ENCODE results near the gene REEP5. TPM values are rescaled to one million over a fixed set of nuclear protein-coding genes. Genes with fewer than 3 reads are reported as not detected.

Gene REEP5
- polyA plus RNA-seq, 1 donor (not counting 4 experiments of a cell fraction or from before 2014, with no cell fraction given) = 298 TPM

DNA sequence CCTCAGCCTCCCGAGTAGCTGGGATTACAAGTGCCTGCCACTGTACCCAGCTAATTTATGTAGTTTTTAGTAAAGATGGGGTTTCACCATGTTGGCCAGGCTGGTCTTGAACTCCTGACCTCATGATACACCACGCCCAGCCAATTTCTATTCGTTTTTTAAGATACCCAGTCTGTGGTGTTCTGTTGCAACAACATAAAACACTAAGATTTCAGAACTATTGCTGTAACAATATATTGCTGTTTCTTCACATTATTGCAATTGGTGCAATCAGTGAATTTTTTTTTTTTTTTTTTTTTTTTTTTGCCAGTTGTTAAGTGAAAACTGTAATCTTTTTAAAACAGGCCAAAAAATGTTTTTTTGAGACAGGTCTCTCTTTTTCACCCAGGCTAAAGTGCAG, 51.1 kb downstream of the REEP5 start:
- H3K9me3 ChIP-seq (ENCODE audit: control insufficient read depth, low read depth, low read length) = no peaks in the 10 kb centered on the region
- no peak for FAIRE-seq
- dilution Hi-C loops (cut with MboI; ENCODE audit: extremely low pct_ligation_motif_present, low sequenced_read_pairs) = no loop called here
- no peak overlapping the region for H3K27ac ChIP-seq (ENCODE audit: control insufficient read depth, insufficient read depth, low read length)
- H3K27me3 ChIP-seq (ENCODE audit: control insufficient read depth, extremely low read depth, insufficient read depth, low read length) = no peaks in the 10 kb centered on the region
- H3K9ac ChIP-seq (ENCODE audit: control insufficient read depth, extremely low read depth, insufficient read depth, low read length) = no peak overlapping the region
- H3K4me2 ChIP-seq (ENCODE audit: control insufficient read depth, extremely low read depth, insufficient read depth, low read depth, low read length) = no peak overlapping the region
- no peaks in the 10 kb centered on the region for H3K4me1 ChIP-seq (ENCODE audit: control insufficient read depth, extremely low read depth, insufficient read depth, low read length)
- H3K36me3 ChIP-seq (ENCODE audit: control insufficient read depth in 2 of 2, extremely low read depth in 1 of 2, insufficient read depth in 2 of 2, low read length in 2 of 2) = peaks cover 0 to 15% of the 10 kb centered on the region in 2 experiments
- TF ChIP-seq EZH2 (IDR thresholded peaks at IDR 0.05; ENCODE audit: low read length) (no peak), CTCF (optimal IDR thresholded peaks at IDR 0.05 in 1 of 3, IDR thresholded peaks at IDR 0.05 in 1 of 3, conservative IDR thresholded peaks at IDR 0.05 in 1 of 3; ENCODE audit: extremely low read depth in 1 of 3, insufficient read depth in 2 of 3, low read length in 3 of 3) (no peak)
- no peak overlapping the region for H2AFZ ChIP-seq (ENCODE audit: control insufficient read depth, low read length)
- no peaks in the 10 kb centered on the region for H3K9me1 ChIP-seq (ENCODE audit: control insufficient read depth, extremely low read depth, insufficient read depth, low read length)
- peaks cover 3% of the 10 kb centered on the region for H3K79me2 ChIP-seq (ENCODE audit: control insufficient read depth, insufficient read depth, low read length)
- DNase-seq (ENCODE audit: low read depth, low spot score) = no peak
- H3K4me3 ChIP-seq (ENCODE audit: control insufficient read depth in 2 of 3, extremely low read depth in 1 of 3, insufficient read depth in 2 of 3, low read depth in 1 of 3, low read length in 3 of 3) = no peak overlapping the region
- no peaks in the 10 kb centered on the region for H4K20me1 ChIP-seq (ENCODE audit: control insufficient read depth, extremely low read depth, insufficient read depth, low read length)

DNA sequence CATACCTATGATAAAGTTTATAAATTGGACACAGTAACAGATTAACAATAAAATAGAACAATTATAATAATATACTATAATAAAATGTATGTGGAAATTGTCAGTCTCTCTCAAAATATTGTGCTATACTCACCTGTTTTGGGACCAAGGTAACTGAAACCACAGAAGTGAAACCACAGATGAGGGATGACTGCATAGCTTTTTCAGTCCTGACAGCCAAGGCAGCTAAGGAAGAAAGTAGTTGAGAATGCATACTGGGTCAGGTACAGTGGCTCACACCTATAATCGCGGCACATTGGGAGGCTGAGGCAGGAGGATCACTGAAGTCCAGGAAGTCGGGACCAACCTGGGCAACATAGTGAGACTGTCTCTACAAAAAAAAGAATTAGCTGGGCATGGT, 52.1 kb downstream of the REEP5 start:
- no peaks in the 10 kb centered on the region for H4K20me1 ChIP-seq (ENCODE audit: control insufficient read depth, extremely low read depth, insufficient read depth, low read length)
- FAIRE-seq = no peak
- peaks cover 7% of the 10 kb centered on the region for H3K79me2 ChIP-seq (ENCODE audit: control insufficient read depth, insufficient read depth, low read length)
- no peaks in the 10 kb centered on the region for H3K4me1 ChIP-seq (ENCODE audit: control insufficient read depth, extremely low read depth, insufficient read depth, low read length)
- TF ChIP-seq EZH2 (IDR thresholded peaks at IDR 0.05; ENCODE audit: low read length) (no peak), CTCF (optimal IDR thresholded peaks at IDR 0.05 in 1 of 3, IDR thresholded peaks at IDR 0.05 in 1 of 3, conservative IDR thresholded peaks at IDR 0.05 in 1 of 3; ENCODE audit: extremely low read depth in 1 of 3, insufficient read depth in 2 of 3, low read length in 3 of 3) (no peak)
- H3K4me3 ChIP-seq (ENCODE audit: control insufficient read depth in 2 of 3, extremely low read depth in 1 of 3, insufficient read depth in 2 of 3, low read depth in 1 of 3, low read length in 3 of 3) = no peak overlapping the region
- dilution Hi-C loops (cut with MboI; ENCODE audit: extremely low pct_ligation_motif_present, low sequenced_read_pairs) = no loop called here
- DNase-seq (ENCODE audit: low read depth, low spot score) = no peak
- no peak overlapping the region for H3K27ac ChIP-seq (ENCODE audit: control insufficient read depth, insufficient read depth, low read length)
- H2AFZ ChIP-seq (ENCODE audit: control insufficient read depth, low read length) = no peak overlapping the region
- no peaks in the 10 kb centered on the region for H3K9me3 ChIP-seq (ENCODE audit: control insufficient read depth, low read depth, low read length)
- no peaks in the 10 kb centered on the region for H3K27me3 ChIP-seq (ENCODE audit: control insufficient read depth, extremely low read depth, insufficient read depth, low read length)
- H3K36me3 ChIP-seq (ENCODE audit: control insufficient read depth in 2 of 2, extremely low read depth in 1 of 2, insufficient read depth in 2 of 2, low read length in 2 of 2) = peaks cover 3 to 11% of the 10 kb centered on the region in 2 experiments
- no peaks in the 10 kb centered on the region for H3K9me1 ChIP-seq (ENCODE audit: control insufficient read depth, extremely low read depth, insufficient read depth, low read length)
- no peak overlapping the region for H3K9ac ChIP-seq (ENCODE audit: control insufficient read depth, extremely low read depth, insufficient read depth, low read length)
- no peak overlapping the region for H3K4me2 ChIP-seq (ENCODE audit: control insufficient read depth, extremely low read depth, insufficient read depth, low read depth, low read length)

All from keratinocyte (primary cell).